Tibial nerve (tissue), 4 donors: Measurements from ENCODE around the gene SUGCT. TPM values are rescaled to one million over a fixed set of nuclear protein-coding genes. Genes with fewer than 3 reads are reported as not detected.

Experiments
- DNase-seq, 2 donors: peaks; one replicate each; pipeline ENCODE4 v3.0.0-alpha.2; 2019; ENCODE audit warnings: low spot score in 2 of 2
- H3K27ac ChIP-seq, 4 donors: fragments of 200-600 bp; sonication (generic) in 3 of 4; one replicate each; pipeline ENCODE4 v1.5.1; 2017 to 2019; ENCODE audit warnings: mild to moderate bottlenecking in 1 of 4
- H3K27me3 ChIP-seq, 2 donors: fragments of 200-600 bp; sonication (generic) in 1 of 2; one replicate each; pipeline versions ENCODE4 v1.5.1 to v1.6.0; 2017 to 2019
- H3K36me3 ChIP-seq, 3 donors: fragments of 200-600 bp; sonication (generic); one replicate each; pipeline ENCODE4 v1.5.1; 2018 to 2019
- H3K4me1 ChIP-seq, 4 donors: fragments of 200-600 bp; sonication (generic) in 3 of 4; one replicate each; pipeline ENCODE4 v1.5.1; 2017 to 2019
- H3K4me3 ChIP-seq, 4 donors: fragments of 200-600 bp; sonication (generic) in 3 of 4; one replicate each; pipeline ENCODE4 v1.5.1; 2017 to 2019; ENCODE audit warnings: mild to moderate bottlenecking in 1 of 4, moderate library complexity in 1 of 4
- H3K9me3 ChIP-seq, 4 donors: fragments of 200-600 bp; sonication (generic) in 3 of 4; one replicate each; pipeline ENCODE4 v1.5.1; 2017 to 2019
- EP300 ChIP-seq, 2 donors: sonication (generic); formaldehyde crosslinking; IDR thresholded peaks; one replicate each; pipeline ENCODE4 v1.6.1; 2017; ENCODE audit warnings: antibody characterized with exemption in 2 of 2, mild to moderate bottlenecking in 1 of 2
- POLR2A ChIP-seq, 2 donors: fragments of 450-650 bp; IDR thresholded peaks; one replicate each; pipeline ENCODE4 v1.6.1; 2017; ENCODE audit warnings: antibody characterized with exemption in 2 of 2, mild to moderate bottlenecking in 2 of 2, moderate library complexity in 2 of 2
- WGBS, 2 donors: methylation state at CpG; one replicate each; pipeline ENCODE4 v1.1.5; 2018; 5-methylcytosine and 5-hydroxymethylcytosine counted together
- total RNA-seq, 4 donors: library from RNA; depleted of rRNA; stranded (reverse); fragments of >200 nt; gene quantifications; one replicate each; pipeline ENCODE4 v1.1.0, GENCODE V29; 2016
- TF ChIP-seq, protein P1 (sequence below), 5 experiments: fragments of 200-600 bp in 3 of 5; fragments of 450-650 bp in 2 of 5; sonication (generic) in 3 of 5; IDR thresholded peaks; one replicate each; pipeline ENCODE4 v1.5.1; 2016 to 2019; ENCODE audit warnings: antibody characterized with exemption in 5 of 5, mild to moderate bottlenecking in 3 of 5, moderate library complexity in 2 of 5

Gene SUGCT
- total RNA-seq, 4 donors from 2014 or later, result 2.7 to 20.8 (median 6.2) TPM

GRCh38 chr7:40498924-40499510 is 364.2 kb downstream of the SUGCT start:
- DNase-seq, result no peak
- Histone ChIP-seq H3K4me1 (peaks cover 0 to under 1% (median 0%) of the 10 kb centered on the region in 4 donors), H3K9me3 (no peaks in the 10 kb centered on the region), H3K27me3 (no peaks in the 10 kb centered on the region), H3K4me3 (no peak overlapping the region), H3K27ac (no peak overlapping the region), H3K36me3 (no peaks in the 10 kb centered on the region)
- WGBS, 2 donors, result 83 to 94% methylated on average over 11 of the region's 11 CpGs
- no peak for TF ChIP-seq EP300 (IDR thresholded peaks at IDR 0.05)
- TF ChIP-seq, protein P1, sequence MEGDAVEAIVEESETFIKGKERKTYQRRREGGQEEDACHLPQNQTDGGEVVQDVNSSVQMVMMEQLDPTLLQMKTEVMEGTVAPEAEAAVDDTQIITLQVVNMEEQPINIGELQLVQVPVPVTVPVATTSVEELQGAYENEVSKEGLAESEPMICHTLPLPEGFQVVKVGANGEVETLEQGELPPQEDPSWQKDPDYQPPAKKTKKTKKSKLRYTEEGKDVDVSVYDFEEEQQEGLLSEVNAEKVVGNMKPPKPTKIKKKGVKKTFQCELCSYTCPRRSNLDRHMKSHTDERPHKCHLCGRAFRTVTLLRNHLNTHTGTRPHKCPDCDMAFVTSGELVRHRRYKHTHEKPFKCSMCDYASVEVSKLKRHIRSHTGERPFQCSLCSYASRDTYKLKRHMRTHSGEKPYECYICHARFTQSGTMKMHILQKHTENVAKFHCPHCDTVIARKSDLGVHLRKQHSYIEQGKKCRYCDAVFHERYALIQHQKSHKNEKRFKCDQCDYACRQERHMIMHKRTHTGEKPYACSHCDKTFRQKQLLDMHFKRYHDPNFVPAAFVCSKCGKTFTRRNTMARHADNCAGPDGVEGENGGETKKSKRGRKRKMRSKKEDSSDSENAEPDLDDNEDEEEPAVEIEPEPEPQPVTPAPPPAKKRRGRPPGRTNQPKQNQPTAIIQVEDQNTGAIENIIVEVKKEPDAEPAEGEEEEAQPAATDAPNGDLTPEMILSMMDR (IDR thresholded peaks at IDR 0.05), result no peak

- TF ChIP-seq POLR2A (IDR thresholded peaks at IDR 0.05) (no peak), EP300 (IDR thresholded peaks at IDR 0.05) (no peak)
- TF ChIP-seq, protein P1 (IDR thresholded peaks at IDR 0.05), result no peak
- WGBS, 2 donors, result 41 to 60% methylated on average over 1 of the region's 1 CpG
- no peaks in the 10 kb centered on the region for H3K27me3 ChIP-seq
- no peak overlapping the region for H3K4me3 ChIP-seq
- no peak for DNase-seq
- H3K36me3 ChIP-seq, result no peaks in the 10 kb centered on the region
- H3K27ac ChIP-seq, result no peak overlapping the region
- no peaks in the 10 kb centered on the region for H3K9me3 ChIP-seq
- no peaks in the 10 kb centered on the region for H3K4me1 ChIP-seq
Measured at GRCh38 chr7:40499718-40500117, 364.9 kb downstream of the SUGCT start.

DNA sequence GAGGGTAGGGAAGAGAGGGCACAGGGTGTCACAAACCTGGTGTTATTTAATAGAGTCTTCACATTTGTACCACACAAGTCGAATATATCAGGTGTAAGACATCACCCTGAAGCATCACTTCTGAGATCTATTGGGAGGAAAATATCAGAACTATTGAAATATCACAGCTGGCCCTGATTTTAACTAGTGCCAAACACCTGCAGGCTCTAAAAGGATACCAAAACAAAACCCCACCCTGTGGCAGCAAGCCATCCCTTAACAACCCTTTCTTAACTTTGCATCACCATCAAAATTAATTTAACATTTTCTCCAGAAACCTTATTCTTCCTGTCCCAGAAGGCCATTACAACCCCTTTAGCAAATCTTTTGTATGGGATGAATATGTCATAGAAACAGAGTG is 365.4 kb downstream of the SUGCT start:
- WGBS, 2 donors, result 71 to 75% methylated on average over 1 of the region's 1 CpG
- no peaks in the 10 kb centered on the region for H3K4me1 ChIP-seq
- H3K27me3 ChIP-seq, result no peaks in the 10 kb centered on the region
- no peaks in the 10 kb centered on the region for H3K9me3 ChIP-seq
- H3K4me3 ChIP-seq, result no peak overlapping the region
- no peak overlapping the region for H3K27ac ChIP-seq
- H3K36me3 ChIP-seq, result no peaks in the 10 kb centered on the region
- DNase-seq, result no peak
- TF ChIP-seq EP300 (IDR thresholded peaks at IDR 0.05) (no peak), POLR2A (IDR thresholded peaks at IDR 0.05) (no peak)
- TF ChIP-seq, protein P1 (IDR thresholded peaks at IDR 0.05), result no peak

GRCh38 chr7:40502359-40502758 is 367.6 kb downstream of the SUGCT start:
- H3K27me3 ChIP-seq, result no peaks in the 10 kb centered on the region
- no peak for DNase-seq
- H3K36me3 ChIP-seq, result no peaks in the 10 kb centered on the region
- 90 to 98% methylated on average over 1 of the region's 1 CpG for WGBS, 2 donors
- peaks cover 0 to 12% (median 0%) of the 10 kb centered on the region in 4 donors for H3K9me3 ChIP-seq
- H3K4me3 ChIP-seq, result no peak overlapping the region
- no peaks in the 10 kb centered on the region for H3K4me1 ChIP-seq
- H3K27ac ChIP-seq, result no peak overlapping the region
- no peak for TF ChIP-seq POLR2A (IDR thresholded peaks at IDR 0.05)
- TF ChIP-seq, protein P1 (IDR thresholded peaks at IDR 0.05), result no peak
- TF ChIP-seq EP300 (IDR thresholded peaks at IDR 0.05), result no peak

GRCh38 chr7:40506158-40506557 is 371.4 kb downstream of the SUGCT start:
- no peaks in the 10 kb centered on the region for H3K27me3 ChIP-seq
- DNase-seq, result no peak
- H3K9me3 ChIP-seq, result peaks cover 0 to 13% (median 0%) of the 10 kb centered on the region in 4 donors
- no peak overlapping the region for H3K4me3 ChIP-seq
- H3K36me3 ChIP-seq, result no peaks in the 10 kb centered on the region
- H3K4me1 ChIP-seq, result no peaks in the 10 kb centered on the region
- no peak overlapping the region for H3K27ac ChIP-seq
- WGBS, 2 donors, result 74 to 77% methylated on average over 3 of the region's 3 CpGs
- TF ChIP-seq, protein P1 (IDR thresholded peaks at IDR 0.05), result no peak
- TF ChIP-seq EP300 (IDR thresholded peaks at IDR 0.05) (no peak), POLR2A (IDR thresholded peaks at IDR 0.05) (no peak)
